Activated CD4-positive, alpha-beta T cell treated with anti-CD3 and anti-CD28 coated beads, Interleukin-2, amount 50 U/mL, for 16 hours (primary cell): ENCODE results near the gene PGA3.
A peak's percentile ranks its signal among the peaks of the same experiment; 100 is the strongest.
"Not testable (repeated sequence)": the region's sequence is repeated elsewhere in the genome, so short reads cannot be mapped to it uniquely, and the experiment has no call there.

Experiments
- DNase-seq: peaks from one replicate; pipeline ENCODE4 v3.0.0-alpha.2; 2020

The PGA3 gene

DNA sequence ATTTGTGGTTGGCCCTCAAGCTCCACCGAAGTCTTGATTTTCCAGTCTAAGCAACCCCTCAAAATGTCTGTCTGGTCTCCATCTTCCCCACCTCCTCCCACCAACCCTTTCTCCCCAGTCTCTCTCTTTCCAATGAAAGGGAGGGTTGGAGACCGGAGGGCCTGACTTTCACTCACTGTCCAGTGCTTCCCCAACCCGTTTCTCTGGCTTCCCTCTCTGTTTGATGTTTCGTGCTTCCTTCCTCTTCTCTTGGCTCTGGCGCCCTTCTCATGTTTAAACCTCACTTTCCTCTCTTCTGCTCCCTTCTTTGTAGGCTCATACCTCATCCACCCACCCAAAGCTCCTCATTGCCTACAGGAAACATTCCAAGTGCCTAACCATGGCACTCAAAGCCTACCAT, 31.0 kb upstream of the PGA3 start:
- DNase-seq, result no peak

DNA sequence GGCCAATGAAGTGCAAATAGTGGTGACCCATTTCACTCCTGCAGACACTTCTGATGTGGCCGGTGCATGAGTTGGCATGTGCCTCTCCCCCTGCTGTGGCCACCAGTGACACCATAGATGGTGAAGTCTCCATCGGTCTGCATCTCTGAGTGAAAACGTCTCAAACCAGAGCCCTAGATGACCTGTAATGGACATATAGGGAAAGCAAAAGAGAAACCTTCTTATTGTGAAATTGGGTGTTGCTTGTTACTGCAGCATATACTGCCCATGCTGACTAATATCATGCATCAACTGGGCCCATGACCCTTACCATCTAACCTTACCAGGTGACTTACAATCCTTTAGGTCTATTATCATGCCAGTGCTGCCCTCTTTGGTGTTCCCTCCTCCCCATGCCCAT, 30.4 kb upstream of the PGA3 start:
- DNase-seq, result no peak

- DNase-seq, result no peak
These were observed 29.9 kb upstream of the PGA3 start for GRCh38 chr11:61173456-61173855.

GRCh38 chr11:61174273-61174672, 29.0 kb upstream of the PGA3 start:
- DNase-seq, result no peak

GRCh38 chr11:61174949-61175348, 28.4 kb upstream of the PGA3 start:
- DNase-seq, result no peak

- DNase-seq, result no peak
These were observed 26.9 kb upstream of the PGA3 start for GRCh38 chr11:61176446-61176845.

DNA sequence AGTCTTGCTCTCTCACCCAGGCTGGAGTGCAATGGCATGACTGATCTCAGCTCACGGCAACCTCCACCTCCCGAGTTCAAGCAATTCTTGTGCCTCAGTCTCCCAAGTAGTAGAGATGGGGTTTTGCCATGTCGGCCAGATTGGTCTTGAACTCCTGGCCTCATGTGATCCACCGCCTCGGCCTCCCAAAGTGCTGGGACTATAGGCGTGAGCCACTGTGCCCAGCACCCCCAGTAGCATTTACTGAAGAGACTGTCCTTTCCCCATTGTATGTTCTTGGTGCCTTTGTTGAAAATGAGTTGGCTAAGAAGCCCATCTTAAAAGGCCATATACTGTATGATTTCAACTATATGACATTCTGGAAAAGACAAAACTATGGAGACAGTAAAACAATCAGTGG, 23.1 kb upstream of the PGA3 start:
- not testable (repeated sequence) for DNase-seq

DNA sequence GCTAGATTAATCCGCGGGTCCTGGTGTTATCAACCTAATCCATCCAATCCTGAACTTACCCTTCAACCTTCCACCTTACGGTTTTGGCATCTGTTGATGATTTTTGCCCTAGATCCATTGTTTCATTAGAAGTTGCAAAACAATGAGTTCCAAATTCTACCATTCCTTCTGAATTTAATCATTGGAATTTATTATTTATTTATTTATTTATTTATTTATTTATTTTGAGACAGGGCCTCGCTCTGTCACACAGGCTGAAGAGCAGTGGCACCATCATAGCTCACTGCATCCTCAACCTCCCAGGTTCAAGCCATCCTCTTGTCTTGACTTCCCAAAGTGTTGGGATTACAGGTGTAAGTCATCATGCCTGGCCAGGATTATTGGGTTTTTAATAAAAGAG, 21.8 kb upstream of the PGA3 start:
- no peak for DNase-seq

- no peak for DNase-seq
These were observed 19.7 kb upstream of the PGA3 start for GRCh38 chr11:61183645-61184044.

DNA sequence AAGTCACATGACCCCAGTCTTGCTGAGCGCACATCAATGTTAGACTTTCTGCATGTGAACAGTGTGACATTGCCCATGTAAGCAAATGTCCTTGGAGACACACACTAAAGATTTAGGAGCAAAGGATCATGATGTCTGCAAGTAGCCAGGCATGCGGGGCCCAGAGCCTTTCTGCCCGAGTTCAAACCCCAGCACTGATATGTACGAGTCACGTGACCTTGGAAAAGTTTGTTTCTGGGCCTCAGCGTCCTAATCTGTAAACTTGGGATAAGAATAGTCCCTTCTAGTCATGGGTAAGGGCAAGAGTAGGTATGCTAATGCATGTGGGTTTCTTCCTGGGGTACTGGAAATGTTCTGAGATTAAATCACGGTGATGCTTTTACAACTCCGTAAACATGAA, 16.8 kb upstream of the PGA3 start:
- DNase-seq, result no peak

- DNase-seq, result peak; percentile 77
These were observed 15.7 kb upstream of the PGA3 start for GRCh38 chr11:61187505-61188130.

DNA sequence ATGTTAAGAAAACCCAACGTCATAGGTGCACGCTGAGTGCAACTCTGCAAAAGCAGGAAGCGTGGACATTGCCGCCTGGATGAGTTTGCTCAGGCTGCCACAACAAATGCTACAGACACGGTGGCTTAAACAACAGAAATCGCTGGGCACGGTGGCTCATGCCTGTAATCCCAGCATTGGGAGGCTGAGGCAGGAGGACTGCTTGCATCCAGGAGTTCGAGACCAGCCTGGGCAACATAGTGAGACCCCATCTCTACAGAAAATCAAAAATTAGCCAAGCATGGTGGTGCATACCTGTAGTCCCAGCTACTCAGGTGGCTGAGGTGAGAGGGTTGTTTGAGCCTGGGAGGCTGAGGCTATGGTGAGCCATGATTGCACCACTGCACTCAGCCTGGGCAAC, 13.4 kb upstream of the PGA3 start:
- no peak for DNase-seq

- no peak for DNase-seq
These were observed 9.7 kb upstream of the PGA3 start for GRCh38 chr11:61193596-61193995.

DNA sequence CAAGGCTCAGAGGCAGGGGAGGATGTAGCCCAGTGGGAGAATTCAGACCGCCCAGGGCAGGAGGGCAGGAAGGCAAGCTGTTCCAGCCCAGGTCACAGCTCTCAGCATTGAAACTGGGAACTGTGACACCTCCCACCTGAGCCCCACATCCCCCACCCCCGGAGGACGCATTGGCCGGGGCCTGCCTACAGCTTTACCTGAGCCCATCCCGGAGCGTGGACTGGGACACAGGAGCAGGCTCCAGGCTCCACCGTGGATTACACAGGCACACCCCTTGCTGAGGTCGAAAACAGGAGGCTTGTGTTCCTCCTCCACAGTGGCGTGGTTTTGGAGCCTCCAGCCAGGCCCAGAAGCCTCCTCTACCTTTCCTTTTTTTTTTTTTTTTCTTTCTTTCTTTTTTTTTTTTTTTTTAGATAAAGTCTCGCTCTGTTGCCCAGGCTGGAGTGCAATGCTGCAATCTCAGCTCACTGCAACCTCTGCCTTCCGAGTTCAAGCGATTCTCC, 9.1 kb upstream of the PGA3 start:
- no peak for DNase-seq

GRCh38 chr11:61194981-61195695, 8.2 kb upstream of the PGA3 start:
- no peak for DNase-seq

GRCh38 chr11:61195719-61196118, 7.6 kb upstream of the PGA3 start:
- DNase-seq, result no peak

DNA sequence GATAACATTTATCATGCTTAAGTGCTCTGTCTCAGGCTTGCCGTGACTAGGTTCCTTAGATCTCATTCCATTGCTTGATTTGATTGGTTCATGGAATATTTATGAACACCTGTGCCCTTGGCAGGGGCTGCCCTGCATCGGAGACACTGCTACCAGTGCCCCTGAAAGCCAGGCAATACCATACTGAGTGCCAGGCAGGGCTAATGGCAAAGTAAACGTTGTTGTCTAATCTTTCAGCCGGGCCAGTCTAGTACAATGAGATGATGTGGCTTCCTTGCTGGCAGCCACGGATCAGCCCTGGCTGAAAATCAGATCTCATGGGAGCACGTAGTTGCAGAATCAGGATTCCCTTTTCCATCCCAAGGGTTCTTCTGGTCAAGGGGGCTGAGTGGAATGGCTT, 5.0 kb upstream of the PGA3 start:
- no peak for DNase-seq

GRCh38 chr11:61198948-61199523, 4.3 kb upstream of the PGA3 start:
- DNase-seq, result no peak

- DNase-seq, result peak; percentile 16
These were observed 1.8 kb upstream of the PGA3 start for GRCh38 chr11:61201476-61201875.

DNA sequence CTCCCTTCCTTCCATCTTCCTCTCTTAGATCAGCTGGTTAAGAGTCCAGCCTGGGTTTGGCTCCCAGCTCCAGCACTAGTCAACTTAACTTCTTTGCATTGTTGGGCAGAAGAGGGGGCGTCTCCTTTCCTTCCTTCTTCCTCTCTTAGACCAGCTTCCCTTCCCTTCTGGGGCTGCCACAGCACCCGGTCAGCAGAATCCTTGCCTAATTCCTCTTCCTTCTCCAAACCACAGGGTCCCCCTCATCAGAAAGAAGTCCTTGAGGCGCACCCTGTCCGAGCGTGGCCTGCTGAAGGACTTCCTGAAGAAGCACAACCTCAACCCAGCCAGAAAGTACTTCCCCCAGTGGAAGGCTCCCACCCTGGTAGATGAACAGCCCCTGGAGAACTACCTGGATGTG, 558 bp downstream of the PGA3 start:
- DNase-seq, result not testable (repeated sequence)

GRCh38 chr11:61204502-61205059, 1.3 kb downstream of the PGA3 start:
- DNase-seq, result not testable (repeated sequence)

GRCh38 chr11:61207636-61208310, 4.5 kb downstream of the PGA3 start:
- DNase-seq, result not testable (repeated sequence)

GRCh38 chr11:61210629-61211028, 7.3 kb downstream of the PGA3 start:
- DNase-seq, result not testable (repeated sequence)
